NCI-H774 (cell line): ENCODE results near the gene RIMS1.

Source experiments
- DNase-seq: peaks from one replicate; lab custom pipeline; 2025; lab: John Stamatoyannopoulos, UW

The RIMS1 gene

DNA sequence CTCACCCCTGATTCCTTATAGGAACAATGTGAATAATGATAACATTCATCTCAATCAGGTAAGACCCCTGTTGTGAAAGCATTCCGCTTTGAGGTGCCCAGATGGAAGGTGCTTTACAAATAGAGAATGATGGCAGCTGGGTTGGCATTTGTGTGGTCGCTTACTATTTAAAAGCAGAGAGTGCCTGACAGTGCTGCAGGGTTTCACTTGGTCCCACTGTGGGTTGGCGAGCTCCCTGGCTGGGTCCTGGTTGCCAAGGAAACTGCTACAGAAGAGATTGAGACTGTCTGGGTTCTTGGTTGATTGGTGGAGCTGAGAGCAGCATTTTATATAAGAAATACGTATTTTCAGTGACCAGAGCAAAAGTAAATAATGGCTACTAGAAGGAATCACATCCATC lies 528.3 kb downstream of the RIMS1 start:
- no peak for DNase-seq

- DNase-seq, result no peak
Measured at GRCh38 chr6:72416744-72417465, 530.6 kb downstream of the RIMS1 start.

- no peak for DNase-seq
Measured at GRCh38 chr6:72417759-72418158, 531.4 kb downstream of the RIMS1 start.

GRCh38 chr6:72418495-72418894 lies 532.1 kb downstream of the RIMS1 start:
- no peak for DNase-seq

GRCh38 chr6:72419966-72420365 lies 533.6 kb downstream of the RIMS1 start:
- no peak for DNase-seq

DNA sequence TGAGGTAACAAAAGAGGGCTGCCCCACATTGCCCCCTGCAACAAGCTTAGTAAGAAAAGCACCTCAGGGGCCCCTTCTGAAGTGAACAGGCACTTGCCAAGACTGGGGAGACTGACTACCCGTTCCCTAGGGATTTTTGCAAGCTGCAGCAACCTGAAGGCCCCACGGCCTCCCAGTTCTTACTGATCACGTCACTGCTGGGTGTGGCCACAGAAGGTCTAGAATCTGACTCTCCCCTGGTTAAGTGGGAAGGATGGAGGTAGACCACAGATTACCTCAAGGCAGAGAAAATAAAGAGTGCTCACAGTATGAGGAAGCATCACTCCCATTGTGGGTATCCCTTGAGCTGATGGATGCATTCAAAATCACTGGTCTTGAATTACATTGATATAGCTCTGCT lies 534.1 kb downstream of the RIMS1 start:
- no peak for DNase-seq

GRCh38 chr6:72421387-72421786 lies 535.0 kb downstream of the RIMS1 start:
- no peak for DNase-seq

GRCh38 chr6:72422171-72422570 lies 535.8 kb downstream of the RIMS1 start:
- DNase-seq, result no peak

GRCh38 chr6:72424476-72424875 lies 538.1 kb downstream of the RIMS1 start:
- no peak for DNase-seq

DNA sequence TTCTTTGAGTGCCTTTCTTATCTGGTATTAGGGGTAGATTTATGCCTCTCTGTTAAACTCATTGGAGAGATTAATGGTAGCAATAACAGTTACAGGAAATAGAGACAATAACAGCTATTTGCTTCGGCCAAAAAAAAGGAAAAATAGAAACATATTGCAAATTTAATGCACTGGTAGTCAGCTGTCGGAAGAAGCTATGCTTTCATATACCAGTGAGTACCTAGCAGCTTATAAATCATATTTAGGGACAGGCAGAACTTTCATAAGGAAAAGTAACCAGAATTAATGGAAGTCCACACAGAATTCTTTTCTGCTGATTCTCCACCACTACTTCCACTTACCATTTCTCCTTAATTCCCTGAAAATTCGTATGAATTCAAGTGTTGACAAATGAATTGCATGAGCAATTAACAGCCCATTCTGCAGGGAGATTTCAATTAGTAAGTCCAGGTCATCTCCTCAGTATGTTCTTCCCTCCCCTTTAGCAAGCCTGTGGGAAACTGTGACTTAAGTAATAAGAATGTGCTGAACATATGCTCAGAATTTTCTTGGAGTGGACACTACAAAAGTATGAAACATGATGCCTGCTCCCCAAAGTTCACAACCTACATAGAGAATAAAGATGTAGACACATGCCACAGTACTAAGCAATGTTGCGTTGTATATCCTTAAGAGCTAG lies 538.8 kb downstream of the RIMS1 start:
- no peak for DNase-seq

- DNase-seq, result no peak
Measured at GRCh38 chr6:72440611-72441010, 554.3 kb downstream of the RIMS1 start.

DNA sequence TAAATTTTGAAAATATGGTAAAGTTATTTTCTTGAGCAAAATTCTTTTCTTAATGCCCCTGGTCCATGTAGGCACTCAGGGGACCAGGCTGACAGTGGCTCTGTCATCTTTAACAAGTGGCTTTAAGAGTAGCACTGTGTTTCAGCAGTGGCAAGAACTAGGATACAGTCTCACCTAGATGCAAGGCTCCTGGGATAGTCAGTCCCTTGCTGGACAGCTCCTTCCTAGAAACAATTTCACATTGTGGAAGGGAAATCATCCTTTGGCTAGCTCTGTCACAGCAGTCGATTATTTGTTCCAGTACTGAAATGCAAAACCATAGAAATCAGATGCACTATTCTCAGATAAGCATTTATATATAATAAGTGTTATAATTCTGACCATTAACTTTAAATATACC lies 560.1 kb downstream of the RIMS1 start:
- DNase-seq, result no peak
